IMR-90 (cell line): ENCODE measurements around the gene MORC1. TPM values are rescaled to one million over a fixed set of nuclear protein-coding genes. Genes with fewer than 3 reads are reported as not detected.

ENCODE experiments used
- ATAC-seq: fragments of 200-7000 bp; cut with Tn5 transposase; 2 replicates; pipeline ENCODE4 v1.9.1; 2020; ENCODE audit warnings: low read depth, mild to moderate bottlenecking, moderate library complexity
- BruUV-seq: library from RNA; stranded (reverse); fragments of 400-500 nt; replicated peaks from 2 replicates; lab custom pipeline; 2021; lab: Mats Ljungman, UMichigan
- CTCF ChIA-PET: fragments of 300-600 bp; formaldehyde crosslinking; extraction: SDS; loops from one replicate; lab custom pipeline; 2021; ENCODE audit warnings: antibody characterized with exemption; lab: Yijun Ruan, JAX
- POLR2A ChIA-PET: fragments of 300-600 bp; sonication (Branson Sonifier 250); formaldehyde crosslinking; loops from one replicate; lab custom pipeline; 2022; ENCODE audit warnings: antibody characterized with exemption; ENCODE audit not compliant: unreplicated experiment; lab: Charles Lee
- DNase-seq: peaks from one replicate; pipeline ENCODE4 v3.0.0; 2013
- H2AFZ ChIP-seq: replicated peaks from 2 replicates; pipeline ENCODE3; 2013; ENCODE audit warnings: low read length, mild to moderate bottlenecking; ENCODE audit not compliant: poor library complexity
- H2AK5ac ChIP-seq: 2 replicates; pipeline ENCODE4 v1.6.1; 2013; ENCODE audit warnings: low read depth, low read length, inconsistent platforms
- H2AK9ac ChIP-seq: replicated peaks from 2 replicates; pipeline ENCODE3; 2013; ENCODE audit warnings: mild to moderate bottlenecking, low read depth, low read length, moderate library complexity; ENCODE audit not compliant: poor library complexity
- H2BK120ac ChIP-seq: 2 replicates; pipeline ENCODE4 v1.6.1; 2013; ENCODE audit warnings: low read depth, low read length, inconsistent platforms
- H2BK15ac ChIP-seq: 3 replicates; pipeline ENCODE4 v1.6.1; 2013; ENCODE audit warnings: low read depth, low read length, inconsistent platforms
- H2BK20ac ChIP-seq: 2 replicates; pipeline ENCODE4 v1.6.1; 2013; ENCODE audit warnings: low read depth, mild to moderate bottlenecking, inconsistent platforms, low read length, moderate library complexity
- H2BK5ac ChIP-seq: 2 replicates; pipeline ENCODE4 v1.6.1; 2013; ENCODE audit warnings: mild to moderate bottlenecking, low read depth, low read length, inconsistent platforms; ENCODE audit not compliant: poor library complexity, severe bottlenecking
- H3K14ac ChIP-seq: replicated peaks from 2 replicates; pipeline ENCODE4 v1.6.1; 2013; ENCODE audit warnings: low read depth, low read length, inconsistent platforms
- H3K18ac ChIP-seq: 2 replicates; pipeline ENCODE4 v1.6.1; 2013; ENCODE audit warnings: low read depth, low read length, control low read depth
- H3K23ac ChIP-seq: 2 replicates; pipeline ENCODE4 v1.6.1; 2013; ENCODE audit warnings: low read depth, low read length, inconsistent platforms
- H3K27ac ChIP-seq: 2 replicates; pipeline ENCODE4 v1.5.1; 2013; ENCODE audit warnings: mild to moderate bottlenecking, control low read depth, low read length; ENCODE audit not compliant: insufficient read depth
- H3K27me3 ChIP-seq: 2 replicates; pipeline ENCODE4 v1.6.1; 2013; ENCODE audit warnings: low read length; ENCODE audit not compliant: control insufficient read depth, insufficient read depth
- H3K36me3 ChIP-seq: 2 replicates; pipeline ENCODE4 v1.6.1; 2013; ENCODE audit warnings: low read length, mixed read lengths; ENCODE audit not compliant: control insufficient read depth, insufficient read depth
- H3K4ac ChIP-seq: 2 replicates; pipeline ENCODE4 v1.6.1; 2013; ENCODE audit warnings: low read depth, low read length, inconsistent platforms
- H3K4me1 ChIP-seq: 2 replicates; pipeline ENCODE4 v1.6.1; 2013; ENCODE audit warnings: low read length, mixed read lengths; ENCODE audit not compliant: control insufficient read depth, insufficient read depth
- H3K4me2 ChIP-seq: 2 replicates; pipeline ENCODE4 v1.6.1; 2013; ENCODE audit warnings: low read depth, mild to moderate bottlenecking, control low read depth, low read length, moderate library complexity
- H3K4me3 ChIP-seq: 2 replicates; pipeline ENCODE4 v1.5.1; 2013; ENCODE audit warnings: low read depth, mild to moderate bottlenecking, control low read depth, low read length, moderate library complexity; ENCODE audit not compliant: insufficient read depth
- H3K56ac ChIP-seq: 2 replicates; pipeline ENCODE4 v1.6.1; 2013; ENCODE audit warnings: low read length, inconsistent platforms; ENCODE audit not compliant: insufficient read depth; ENCODE audit errors: extremely low read depth
- H3K79me1 ChIP-seq, 2 experiments: 2 replicates each; pipeline ENCODE4 v1.6.1; 2013; ENCODE audit warnings: low read length in 2 of 2, inconsistent platforms in 1 of 2, low read depth in 1 of 2
- H3K9ac ChIP-seq: 2 replicates; pipeline ENCODE4 v1.6.1; 2013; ENCODE audit warnings: low read depth, low read length, control low read depth
- H3K9me1 ChIP-seq: 2 replicates; pipeline ENCODE4 v1.6.1; 2013; ENCODE audit warnings: low read length, inconsistent platforms; ENCODE audit not compliant: insufficient read depth
- H3K9me3 ChIP-seq: 2 replicates; pipeline ENCODE4 v1.6.1; 2013; ENCODE audit warnings: low read length; ENCODE audit not compliant: control insufficient read depth, insufficient read depth
- H4K20me1 ChIP-seq: 2 replicates; pipeline ENCODE4 v1.6.1; 2013; ENCODE audit warnings: low read length, inconsistent platforms; ENCODE audit not compliant: insufficient read depth
- H4K5ac ChIP-seq: 2 replicates; pipeline ENCODE4 v1.6.1; 2013; ENCODE audit warnings: mild to moderate bottlenecking, low read depth, low read length, control low read depth
- H4K8ac ChIP-seq, 2 experiments: 2 replicates each; pipeline ENCODE4 v1.6.1; 2013; ENCODE audit warnings: low read depth in 2 of 2, low read length in 2 of 2, control low read depth in 1 of 2, inconsistent platforms in 1 of 2
- H4K91ac ChIP-seq: 2 replicates; pipeline ENCODE4 v1.6.1; 2013; ENCODE audit warnings: low read depth, low read length, inconsistent platforms; ENCODE audit not compliant: insufficient read depth
- BHLHE40 ChIP-seq: fragments of 150-350 bp; IDR thresholded peaks from 2 replicates; pipeline ENCODE4 v1.6.1; 2016; ENCODE audit warnings: mild to moderate bottlenecking, low read depth, low read length
- CEBPB ChIP-seq: IDR thresholded peaks from 2 replicates; pipeline ENCODE4 v1.6.1; 2012; ENCODE audit warnings: low read depth, low read length, improper control_type of control experiment
- CHD1 ChIP-seq: IDR thresholded peaks from 2 replicates; pipeline ENCODE4 v1.6.1; 2012; ENCODE audit warnings: low read depth, low read length, improper control_type of control experiment
- FOS ChIP-seq: fragments of 150-350 bp; IDR thresholded peaks from 2 replicates; pipeline ENCODE4 v1.6.1; 2016; ENCODE audit warnings: low read depth, low read length
- MAFK ChIP-seq: IDR thresholded peaks from 2 replicates; pipeline ENCODE4 v1.6.1; 2012; ENCODE audit warnings: low read depth, low read length, improper control_type of control experiment
- MAZ ChIP-seq: IDR thresholded peaks from 2 replicates; pipeline ENCODE4 v1.6.1; 2012; ENCODE audit warnings: low read depth, mild to moderate bottlenecking, low read length, improper control_type of control experiment, moderate library complexity, borderline replicate concordance
- MXI1 ChIP-seq: IDR thresholded peaks from 2 replicates; pipeline ENCODE4 v1.6.1; 2012; ENCODE audit warnings: low read depth, mild to moderate bottlenecking, low read length, moderate library complexity, borderline replicate concordance
- NFE2L2 ChIP-seq: fragments of 150-350 bp; IDR thresholded peaks from 2 replicates; pipeline ENCODE4 v1.6.1; 2016; ENCODE audit warnings: low read depth, mild to moderate bottlenecking, low read length
- POLR2A ChIP-seq: IDR thresholded peaks from 2 replicates; pipeline ENCODE4 v1.6.1; 2012; ENCODE audit warnings: mild to moderate bottlenecking, low read depth, low read length
- RAD21 ChIP-seq: IDR thresholded peaks from 2 replicates; pipeline ENCODE4 v1.6.1; 2012; ENCODE audit warnings: low read length, improper control_type of control experiment
- RCOR1 ChIP-seq: IDR thresholded peaks from 2 replicates; pipeline ENCODE4 v1.6.1; 2012; ENCODE audit warnings: mild to moderate bottlenecking, low read length, improper control_type of control experiment; ENCODE audit not compliant: insufficient replicate concordance
- RFX5 ChIP-seq: IDR thresholded peaks from 2 replicates; pipeline ENCODE4 v1.8.0; 2012; ENCODE audit warnings: low read depth, mild to moderate bottlenecking, low read length, moderate library complexity
- SMC3 ChIP-seq: fragments of 150-350 bp; IDR thresholded peaks from 2 replicates; pipeline ENCODE4 v1.6.1; 2016; ENCODE audit warnings: low read depth, mild to moderate bottlenecking, antibody characterized with exemption, low read length, moderate library complexity
- USF2 ChIP-seq: fragments of 150-350 bp; IDR thresholded peaks from 2 replicates; pipeline ENCODE4 v1.6.1; 2017; ENCODE audit warnings: mild to moderate bottlenecking, antibody characterized with exemption, low read length, low read depth
- whole genome bisulfite sequencing, 2 experiments: methylation state at CpG; one replicate each; pipeline versions ENCODE4 v1.1.5 to v1.1.7; 2013; ENCODE audit warnings: missing lambda C conversion rate in 2 of 2; ENCODE audit not compliant: insufficient read length in 1 of 2; ENCODE audit errors: extremely low coverage in 2 of 2; 5-methylcytosine and 5-hydroxymethylcytosine counted together
- dilution Hi-C: fragments of 300-500 bp; cut with HindIII; formaldehyde crosslinking; loops from one replicate; pipeline ENCODE4 v1.14.3; 2018; ENCODE audit warnings: low sequenced_read_pairs; ENCODE audit not compliant: unreplicated experiment
- in situ Hi-C: fragments of 300-500 bp; cut with MboI; formaldehyde crosslinking; loops from 3 replicates; pipeline ENCODE4 v1.14.3; 2019; ENCODE audit warnings: low sequenced_read_pairs, inconsistent platforms, mixed read lengths
- intact Hi-C: fragments of 100-400 bp; cut with micrococcal nuclease; formaldehyde crosslinking; loops from 2 replicates; pipeline ENCODE4 v1.10.0; 2022
- polyA plus RNA-seq, 3 experiments: library from polyadenylated mRNA; depleted of rRNA; stranded (reverse); fragments of >200 nt; gene quantifications; 2 replicates each; pipeline ENCODE4 v1.2.3, GENCODE V29; 2012; ENCODE audit warnings: low replicate concordance in 1 of 3
- total RNA-seq: library from RNA; depleted of rRNA; stranded (reverse); fragments of >200 nt; gene quantifications from 2 replicates; pipeline ENCODE4 v1.2.3, GENCODE V29; 2012
- TF ChIP-seq, protein P1 (sequence below): fragments of 150-350 bp; IDR thresholded peaks from 2 replicates; pipeline ENCODE4 v1.6.1; 2016; ENCODE audit warnings: low read depth, mild to moderate bottlenecking, low read length, moderate library complexity, borderline replicate concordance
- TF ChIP-seq, protein P2 (sequence below): conservative IDR thresholded peaks from 2 replicates; pipeline ENCODE4 v1.5.1; 2012; ENCODE audit warnings: mild to moderate bottlenecking, low read depth, low read length, improper control_type of control experiment

The MORC1 gene
- total and polyA plus RNA-seq, 2 of the 4 experiments (the other 2 are of a cell fraction): not detected

GRCh38 chr3:108966773-108967172, 151.2 kb downstream of the MORC1 start:
- H3K56ac ChIP-seq: no peak overlapping the region
- H2BK15ac ChIP-seq: no peak overlapping the region
- H2BK20ac ChIP-seq: no peak overlapping the region
- in situ Hi-C loops: no loop called here
- H3K9me1 ChIP-seq: no peaks in the 10 kb centered on the region
- no peaks in the 10 kb centered on the region for H4K20me1 ChIP-seq
- H3K9me3 ChIP-seq: no peaks in the 10 kb centered on the region
- no CpG with 5 or more reads among the region's 3 CpGs for WGBS, 2 experiments
- dilution Hi-C loops: no loop called here
- no peak overlapping the region for H2AK5ac ChIP-seq
- ChIA-PET POLR2A (no interaction called here), CTCF (no interaction called here)
- intact Hi-C loops: no loop called here
- H3K4me2 ChIP-seq: no peak overlapping the region
- no peak for TF ChIP-seq FOS
- TF ChIP-seq BHLHE40: no peak
- no peak for TF ChIP-seq CHD1
- no peak for TF ChIP-seq RCOR1
- no peak for TF ChIP-seq MXI1
- TF ChIP-seq MAZ: no peak
- TF ChIP-seq, protein P1, sequence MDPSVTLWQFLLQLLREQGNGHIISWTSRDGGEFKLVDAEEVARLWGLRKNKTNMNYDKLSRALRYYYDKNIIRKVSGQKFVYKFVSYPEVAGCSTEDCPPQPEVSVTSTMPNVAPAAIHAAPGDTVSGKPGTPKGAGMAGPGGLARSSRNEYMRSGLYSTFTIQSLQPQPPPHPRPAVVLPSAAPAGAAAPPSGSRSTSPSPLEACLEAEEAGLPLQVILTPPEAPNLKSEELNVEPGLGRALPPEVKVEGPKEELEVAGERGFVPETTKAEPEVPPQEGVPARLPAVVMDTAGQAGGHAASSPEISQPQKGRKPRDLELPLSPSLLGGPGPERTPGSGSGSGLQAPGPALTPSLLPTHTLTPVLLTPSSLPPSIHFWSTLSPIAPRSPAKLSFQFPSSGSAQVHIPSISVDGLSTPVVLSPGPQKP: no peak
- no peak for TF ChIP-seq POLR2A
- TF ChIP-seq, protein P2, sequence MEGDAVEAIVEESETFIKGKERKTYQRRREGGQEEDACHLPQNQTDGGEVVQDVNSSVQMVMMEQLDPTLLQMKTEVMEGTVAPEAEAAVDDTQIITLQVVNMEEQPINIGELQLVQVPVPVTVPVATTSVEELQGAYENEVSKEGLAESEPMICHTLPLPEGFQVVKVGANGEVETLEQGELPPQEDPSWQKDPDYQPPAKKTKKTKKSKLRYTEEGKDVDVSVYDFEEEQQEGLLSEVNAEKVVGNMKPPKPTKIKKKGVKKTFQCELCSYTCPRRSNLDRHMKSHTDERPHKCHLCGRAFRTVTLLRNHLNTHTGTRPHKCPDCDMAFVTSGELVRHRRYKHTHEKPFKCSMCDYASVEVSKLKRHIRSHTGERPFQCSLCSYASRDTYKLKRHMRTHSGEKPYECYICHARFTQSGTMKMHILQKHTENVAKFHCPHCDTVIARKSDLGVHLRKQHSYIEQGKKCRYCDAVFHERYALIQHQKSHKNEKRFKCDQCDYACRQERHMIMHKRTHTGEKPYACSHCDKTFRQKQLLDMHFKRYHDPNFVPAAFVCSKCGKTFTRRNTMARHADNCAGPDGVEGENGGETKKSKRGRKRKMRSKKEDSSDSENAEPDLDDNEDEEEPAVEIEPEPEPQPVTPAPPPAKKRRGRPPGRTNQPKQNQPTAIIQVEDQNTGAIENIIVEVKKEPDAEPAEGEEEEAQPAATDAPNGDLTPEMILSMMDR: no peak
- TF ChIP-seq RFX5: no peak
- TF ChIP-seq NFE2L2: no peak
- no peak for TF ChIP-seq USF2
- no peak for TF ChIP-seq MAFK
- no peak for TF ChIP-seq CEBPB
- no peak for TF ChIP-seq SMC3
- TF ChIP-seq RAD21: no peak
- no peak overlapping the region for H2BK120ac ChIP-seq
- H3K79me1 ChIP-seq: no peaks in the 10 kb centered on the region
- H3K4me1 ChIP-seq: no peaks in the 10 kb centered on the region
- H3K18ac ChIP-seq: no peak overlapping the region
- no peak overlapping the region for H4K91ac ChIP-seq
- H3K14ac ChIP-seq: no peak overlapping the region
- no peak overlapping the region for H3K9ac ChIP-seq
- no peak overlapping the region for H2AFZ ChIP-seq
- DNase-seq: no peak
- no peaks in the 10 kb centered on the region for H3K27me3 ChIP-seq
- no peak overlapping the region for H4K5ac ChIP-seq
- no peak overlapping the region for H2BK5ac ChIP-seq
- H4K8ac ChIP-seq: no peak overlapping the region
- no peaks in the 10 kb centered on the region for H3K36me3 ChIP-seq
- no TSS peak for BruUV-seq
- no peak overlapping the region for H3K23ac ChIP-seq
- no peak overlapping the region for H3K4ac ChIP-seq
- H2AK9ac ChIP-seq: no peak overlapping the region
- no peak overlapping the region for H3K27ac ChIP-seq
- no peak for ATAC-seq
- H3K4me3 ChIP-seq: no peak overlapping the region
